ENCODE measurements around the gene GPR27. TPM values are rescaled to one million over a fixed set of nuclear protein-coding genes. Genes with fewer than 3 reads are reported as not detected.

The GPR27 gene
- polyA plus RNA-seq, 3 donors: 8.1 to 8.5 (median 8.3) TPM

- DNase-seq (ENCODE audit: low read depth in 3 of 3, low spot score in 2 of 3): no peak
Measured at GRCh38 chr3:71728632-71729342, 24.9 kb upstream of the GPR27 start.

GRCh38 chr3:71732637-71733036, 21.0 kb upstream of the GPR27 start:
- DNase-seq (ENCODE audit: low read depth in 3 of 3, low spot score in 2 of 3): no peak

GRCh38 chr3:71733319-71733718, 20.3 kb upstream of the GPR27 start:
- no peak for DNase-seq (ENCODE audit: low read depth in 3 of 3, low spot score in 2 of 3)

DNA sequence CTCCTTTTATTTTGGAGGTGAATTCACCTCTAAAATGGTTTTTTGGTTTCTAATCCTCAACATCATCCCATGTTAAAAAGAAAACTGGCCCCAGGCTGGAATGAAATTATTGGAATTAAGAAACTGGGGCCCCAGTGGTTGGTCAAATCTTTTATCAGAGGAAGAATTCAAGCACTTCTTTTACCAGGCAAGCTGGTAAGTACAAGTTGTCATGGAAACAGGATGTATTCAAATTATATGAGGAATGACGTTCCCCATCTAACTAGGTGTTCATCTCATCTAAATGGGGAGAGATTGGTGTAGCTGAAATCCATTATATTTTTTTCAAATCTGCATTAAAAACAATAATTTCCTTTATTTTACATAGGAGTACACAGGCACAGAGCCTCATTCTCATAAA, 18.8 kb upstream of the GPR27 start:
- DNase-seq (ENCODE audit: low read depth in 3 of 3, low spot score in 2 of 3): no peak

DNA sequence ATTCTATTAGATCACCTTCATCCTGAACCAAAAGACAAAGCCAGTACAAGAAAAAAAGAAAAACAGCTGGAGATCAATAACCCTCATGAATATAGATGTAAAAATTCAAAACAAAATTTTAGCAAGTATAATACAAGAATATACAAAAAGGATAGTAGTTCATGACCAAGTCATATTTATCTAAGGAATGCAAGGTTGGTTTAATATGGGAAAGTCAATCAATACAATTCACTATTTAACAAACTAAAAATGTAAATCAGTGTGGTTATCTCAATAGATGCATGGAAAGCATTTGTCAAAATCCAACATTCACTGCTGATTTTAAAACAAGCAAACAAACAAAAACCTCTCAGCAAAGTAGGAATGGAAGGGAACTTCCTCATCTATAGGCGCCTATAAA, 11.0 kb upstream of the GPR27 start:
- DNase-seq (ENCODE audit: low read depth in 3 of 3, low spot score in 2 of 3): no peak

DNA sequence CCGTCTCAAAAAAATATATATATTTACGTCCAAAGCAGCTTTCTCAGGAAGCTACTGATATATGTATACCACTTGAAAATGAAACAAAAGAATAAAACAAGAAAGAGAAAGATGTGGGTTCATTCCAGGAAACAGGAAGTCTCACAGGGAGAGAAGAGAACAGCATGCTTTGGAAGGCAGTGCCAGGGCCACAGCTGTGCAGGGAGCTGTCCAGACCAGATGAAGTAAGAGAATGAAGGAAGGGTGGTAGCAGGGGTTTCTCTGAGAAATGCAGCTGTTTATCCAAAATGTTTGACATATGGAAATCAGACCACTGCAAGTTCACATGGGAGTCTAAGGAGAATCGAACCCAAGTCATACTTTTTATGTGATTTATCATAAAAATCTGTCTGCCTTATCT, 8.9 kb upstream of the GPR27 start:
- DNase-seq (ENCODE audit: low read depth in 3 of 3, low spot score in 2 of 3): no peak

DNA sequence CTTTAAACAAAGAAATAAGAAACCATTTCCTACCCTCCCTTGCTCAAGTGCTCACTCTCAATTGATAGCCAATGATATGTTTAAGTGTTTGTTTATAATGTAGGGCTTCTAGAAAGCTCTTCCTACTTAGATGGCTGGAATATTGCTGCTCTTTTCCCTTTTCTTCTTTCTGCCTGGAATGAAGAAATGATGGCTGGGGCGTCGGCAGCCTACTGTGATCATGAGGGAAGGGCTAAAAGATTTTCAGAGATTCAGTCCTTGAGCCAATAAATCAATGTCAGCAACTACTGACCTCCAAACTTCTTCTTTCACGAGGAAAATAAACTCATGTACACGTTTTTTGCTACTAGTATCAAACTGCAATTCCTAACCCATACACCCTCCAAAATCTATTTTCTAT, 2.1 kb upstream of the GPR27 start:
- no peak for DNase-seq (ENCODE audit: low read depth in 3 of 3, low spot score in 2 of 3)

- DNase-seq (ENCODE audit: low read depth in 3 of 3, low spot score in 2 of 3): no peak
Measured at GRCh38 chr3:71752831-71753700, 589 bp upstream of the GPR27 start.

- no peak for DNase-seq (ENCODE audit: low read depth in 3 of 3, low spot score in 2 of 3)
Measured at GRCh38 chr3:71754610-71755253, 1.1 kb downstream of the GPR27 start.

- DNase-seq (ENCODE audit: low read depth in 3 of 3, low spot score in 2 of 3): no peak
Measured at GRCh38 chr3:71758091-71758490, 4.4 kb downstream of the GPR27 start.

DNA sequence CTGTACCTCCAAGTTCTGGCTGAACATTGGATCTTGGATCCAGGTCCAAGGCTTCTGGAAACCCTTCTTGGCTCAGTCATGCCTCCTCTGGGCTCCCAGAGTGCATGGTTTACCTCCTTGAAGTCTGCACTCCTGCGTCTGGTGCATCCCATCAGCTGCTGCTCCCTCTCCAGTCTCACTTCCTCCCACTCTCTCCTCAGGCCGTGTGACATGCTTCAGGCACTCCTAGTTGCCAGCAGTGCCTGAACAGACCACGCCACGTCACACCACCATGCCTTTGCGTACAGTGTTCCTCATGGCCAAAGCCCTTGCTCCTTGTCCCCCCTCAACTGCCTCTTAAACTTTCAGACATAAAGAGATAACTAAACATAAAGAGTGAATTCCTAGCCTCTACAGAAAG, 5.7 kb downstream of the GPR27 start:
- DNase-seq (ENCODE audit: low read depth in 3 of 3, low spot score in 2 of 3): no peak

DNA sequence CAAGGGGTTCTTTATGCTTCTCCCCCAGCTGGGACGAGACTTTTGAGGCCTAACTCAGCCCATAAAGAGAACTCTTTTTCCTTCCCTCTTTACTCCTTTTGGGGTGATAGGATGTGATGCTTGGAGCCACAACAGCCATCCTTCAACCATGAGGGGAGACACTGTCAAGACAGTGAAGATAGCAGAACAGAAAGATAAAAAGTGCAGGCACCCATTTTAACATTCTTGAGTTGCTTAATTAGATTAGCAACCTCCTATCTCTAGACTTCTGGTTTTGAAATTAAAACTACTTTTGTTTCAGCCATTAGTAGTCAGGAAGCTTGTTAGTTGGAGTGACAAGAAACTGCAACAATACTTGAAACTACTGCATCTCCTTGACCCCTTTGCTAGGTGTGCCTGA, 6.5 kb downstream of the GPR27 start:
- no peak for DNase-seq (ENCODE audit: low read depth in 3 of 3, low spot score in 2 of 3)

DNA sequence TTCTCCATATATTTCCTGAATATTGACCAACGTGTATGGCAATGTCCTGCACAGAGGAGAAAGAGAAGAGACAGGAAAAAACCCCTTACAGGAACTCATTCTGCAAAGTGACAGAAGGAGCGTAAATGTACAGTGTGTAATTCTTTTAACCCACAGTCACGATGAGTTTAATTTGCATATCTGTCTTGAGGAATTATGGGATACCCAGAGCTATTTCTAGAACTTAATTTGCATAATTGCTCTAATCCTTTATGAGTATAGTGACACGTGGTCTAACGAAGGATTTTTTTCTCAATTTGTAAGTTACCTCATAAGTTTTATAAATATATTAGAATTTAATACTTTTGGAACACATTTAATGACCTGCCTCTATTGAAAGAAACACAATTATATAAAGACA, 9.8 kb downstream of the GPR27 start:
- DNase-seq (ENCODE audit: low read depth in 3 of 3, low spot score in 2 of 3): no peak

GRCh38 chr3:71771126-71771525, 17.5 kb downstream of the GPR27 start:
- DNase-seq (ENCODE audit: low read depth in 3 of 3, low spot score in 2 of 3): no peak

GRCh38 chr3:71771884-71772283, 18.2 kb downstream of the GPR27 start:
- DNase-seq (ENCODE audit: low read depth in 3 of 3, low spot score in 2 of 3): no peak

DNA sequence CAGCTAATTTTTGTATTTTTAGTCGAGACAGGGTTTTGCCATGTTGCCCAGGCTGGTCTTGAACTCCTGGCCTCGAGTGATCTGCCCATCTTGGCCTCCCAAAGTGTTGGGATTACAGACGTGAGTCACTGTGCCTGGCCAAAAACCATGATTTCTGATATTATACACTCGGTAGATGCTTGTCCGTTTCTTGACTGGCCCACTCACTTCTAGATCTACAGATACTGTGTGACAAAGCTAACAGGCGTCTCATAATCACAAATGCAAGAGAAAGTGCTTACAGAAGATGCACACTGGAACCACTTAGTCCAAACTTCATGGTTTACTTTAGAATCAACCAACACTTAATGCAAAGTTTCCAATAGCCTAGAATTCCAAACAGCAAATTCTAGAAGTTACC, 22.9 kb downstream of the GPR27 start:
- no peak for DNase-seq (ENCODE audit: low read depth in 3 of 3, low spot score in 2 of 3)

GRCh38 chr3:71778353-71778752, 24.7 kb downstream of the GPR27 start:
- DNase-seq (ENCODE audit: low read depth in 3 of 3, low spot score in 2 of 3): no peak

- DNase-seq (ENCODE audit: low read depth in 3 of 3, low spot score in 2 of 3): no peak
Measured at GRCh38 chr3:71779674-71780377, 26.2 kb downstream of the GPR27 start.

GRCh38 chr3:71780430-71780829, 26.8 kb downstream of the GPR27 start:
- DNase-seq (ENCODE audit: low read depth in 3 of 3, low spot score in 2 of 3): no peak

GRCh38 chr3:71783152-71783551, 29.5 kb downstream of the GPR27 start:
- no peak for DNase-seq (ENCODE audit: low read depth in 3 of 3, low spot score in 2 of 3)
